Ovary (tissue), 9 donors: ENCODE measurements around the gene VHLL. TPM values are rescaled to one million over a fixed set of nuclear protein-coding genes. Genes with fewer than 3 reads are reported as not detected.

Experiments
- DNase-seq, 5 donors: peaks; one replicate each; pipeline ENCODE4 v3.0.0-alpha.2; 2019 to 2020
- H3K27ac ChIP-seq, 2 donors: fragments of 200-600 bp; one replicate each; pipeline versions ENCODE4 v1.5.1 to v1.8.0; 2019 to 2022
- H3K27me3 ChIP-seq: fragments of 200-600 bp; one replicate; pipeline ENCODE4 v1.8.0; 2022
- H3K36me3 ChIP-seq: fragments of 200-600 bp; sonication (generic); one replicate; pipeline ENCODE4 v1.5.1; 2019
- H3K4me1 ChIP-seq: one replicate; pipeline ENCODE4 v1.8.1; 2013; ENCODE audit warnings: mild to moderate bottlenecking, moderate library complexity; ENCODE audit not compliant: insufficient read depth
- H3K4me3 ChIP-seq: fragments of 200-600 bp; sonication (generic); one replicate; pipeline ENCODE4 v1.5.1; 2017
- H3K9me3 ChIP-seq, 2 donors: fragments of 200-600 bp in 1 of 2; sonication (generic) in 1 of 2; one replicate each; pipeline versions ENCODE4 v1.5.1 to v1.8.1; 2013 to 2019; ENCODE audit warnings: mild to moderate bottlenecking in 1 of 2, moderate library complexity in 1 of 2
- CTCF ChIP-seq, 3 donors: fragments of 450-650 bp in 2 of 3; fragments of 200-600 bp in 1 of 3; IDR thresholded peaks; one replicate each; pipeline versions ENCODE4 v1.5.1 to v1.8.0; 2016 to 2022; ENCODE audit warnings: antibody characterized with exemption in 3 of 3, mild to moderate bottlenecking in 1 of 3
- EP300 ChIP-seq: sonication (generic); formaldehyde crosslinking; IDR thresholded peaks from one replicate; pipeline ENCODE4 v1.6.1; 2017; ENCODE audit warnings: antibody characterized with exemption
- POLR2A ChIP-seq: fragments of 450-650 bp; IDR thresholded peaks from one replicate; pipeline ENCODE4 v1.6.1; 2017; ENCODE audit warnings: antibody characterized with exemption, mild to moderate bottlenecking, moderate library complexity
- WGBS, 3 donors: extraction: QIAGEN DNeasy Blood & Tissue Kit in 1 of 3; methylation state at CpG; one replicate each; pipeline versions ENCODE4 v1.1.5 to v1.1.7; 2013 to 2017; 5-methylcytosine and 5-hydroxymethylcytosine counted together
- intact Hi-C, 4 donors: fragments of 100-400 bp; cut with DNase I; formaldehyde crosslinking; loops; one replicate each; pipeline versions ENCODE4 v1.11.0 to v1.15.1; 2022 to 2023
- polyA plus RNA-seq, 2 donors: library from polyadenylated mRNA; stranded (reverse); fragments of 200-250 nt in 1 of 2; fragments of 350-450 nt in 1 of 2; fragmentation: Illumina TruSeq in 1 of 2; extraction: RNeasy Lipid Tissue Mini Kit (QIAGEN cat#74804) in 1 of 2; gene quantifications; one replicate each; pipeline ENCODE4 v1.2.3, GENCODE V29; 2013 to 2014
- total RNA-seq, 7 donors: library from RNA; depleted of rRNA in 2 of 7; stranded (reverse); fragments of >200 nt in 2 of 7; fragmentation: NEBNext Ultra II Directional in 3 of 7; extraction: Animal tissue kit (Norgen Biotek cat#: 25700) in 3 of 7; gene quantifications; one replicate each; pipeline versions ENCODE4 v1.1.0 to v1.2.4, GENCODE V29; 2016 to 2023
- donor health status: DM: no; HTN: no; CAD: no; lungs with moderate emphysema.
- donor health status: DM: no; HTN: no; CAD: no.
- donor health status: Bipolar disorder and iron deficiency.
- donor health status: DM: yes; HTN: yes; CAD: no.
- donor health status: DM: no; HTN: no; CAD: no.
- donor health status: DM: yes; HTN: yes; CAD: no.

Gene VHLL
- total and polyA plus RNA-seq, 9 donors: 0.33 to 0.56 (median 0.40) TPM; not detected in 5

DNA sequence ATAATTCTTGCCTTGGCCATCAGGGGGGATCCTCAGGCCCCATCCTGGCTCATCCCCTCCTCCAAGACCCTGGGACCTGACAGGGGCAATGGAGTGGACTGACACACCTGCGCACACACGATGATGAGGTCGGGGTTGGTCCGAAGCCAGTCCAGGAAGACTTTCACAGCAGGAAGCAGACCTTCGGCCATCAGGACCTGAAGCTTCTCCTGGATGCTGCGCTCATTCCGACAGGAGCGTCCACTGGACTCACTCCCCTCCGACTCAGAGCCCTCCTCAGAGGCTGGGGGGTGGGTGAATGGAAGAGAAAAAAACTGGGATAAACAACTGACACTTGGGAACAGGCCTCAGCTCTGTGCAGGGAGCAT lies 35.8 kb downstream of the VHLL start:
- no peaks in the 10 kb centered on the region for H3K36me3 ChIP-seq
- DNase-seq: no peak
- H3K4me1 ChIP-seq: no peaks in the 10 kb centered on the region
- 84 to 91% (median 90%) methylated on average over 9 of the region's 9 CpGs for WGBS, 3 donors
- no peaks in the 10 kb centered on the region for H3K27me3 ChIP-seq
- intact Hi-C loops: no loop called here
- no peak for TF ChIP-seq CTCF (IDR thresholded peaks at IDR 0.05)
- TF ChIP-seq POLR2A: no peak
- TF ChIP-seq EP300: no peak
- no peak overlapping the region for H3K4me3 ChIP-seq
- no peak overlapping the region for H3K27ac ChIP-seq
- no peaks in the 10 kb centered on the region for H3K9me3 ChIP-seq

GRCh38 chr1:156262461-156263287 lies 36.4 kb downstream of the VHLL start:
- H3K36me3 ChIP-seq: no peaks in the 10 kb centered on the region
- no peak for TF ChIP-seq POLR2A
- TF ChIP-seq CTCF (IDR thresholded peaks at IDR 0.05): no peak
- no peak for TF ChIP-seq EP300

GRCh38 chr1:156260896-156261295 lies 38.2 kb downstream of the VHLL start:
- Histone ChIP-seq H3K27me3 (no peaks in the 10 kb centered on the region), H3K36me3 (no peaks in the 10 kb centered on the region), H3K9me3 (no peaks in the 10 kb centered on the region), H3K27ac (no peak overlapping the region), H3K4me1 (no peaks in the 10 kb centered on the region), H3K4me3 (no peak overlapping the region)
- no peak for DNase-seq
- intact Hi-C loops: no loop called here
- WGBS, 3 donors: 81 to 93% (median 89%) methylated on average over 2 of the region's 2 CpGs
- TF ChIP-seq EP300: no peak
- TF ChIP-seq POLR2A: no peak
- no peak for TF ChIP-seq CTCF (IDR thresholded peaks at IDR 0.05)

More at GRCh38 chr1:156262461-156263287, 36.4 kb downstream of the VHLL start:
- intact Hi-C loops: no loop called here
- Histone ChIP-seq H3K4me3 (no peak overlapping the region), H3K27ac (no peak overlapping the region), H3K4me1 (no peaks in the 10 kb centered on the region), H3K27me3 (no peaks in the 10 kb centered on the region), H3K9me3 (no peaks in the 10 kb centered on the region)
- 57 to 64% (median 62%) methylated on average over 9 of the region's 9 CpGs for WGBS, 3 donors
- DNase-seq: no peak

DNA sequence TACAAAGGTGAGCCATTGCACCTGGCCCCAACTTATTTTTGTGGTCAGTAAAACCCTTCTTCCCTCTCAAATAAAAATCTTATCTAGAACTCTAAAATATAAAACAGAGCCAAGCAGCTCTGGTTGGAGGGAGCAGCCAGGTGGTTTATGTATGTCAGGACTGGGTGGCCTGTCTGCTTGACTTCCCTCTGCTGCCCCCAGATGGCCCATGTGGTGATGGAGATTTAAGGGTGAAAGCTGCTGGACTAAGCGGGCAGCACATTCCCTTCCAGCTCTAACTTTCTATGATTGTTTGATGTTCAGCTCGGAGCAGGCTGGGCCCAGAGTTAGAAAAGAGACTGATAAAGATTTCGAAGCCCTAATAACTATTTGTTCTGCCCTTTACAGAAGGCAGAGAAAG lies 39.3 kb downstream of the VHLL start:
- Histone ChIP-seq H3K9me3 (no peaks in the 10 kb centered on the region), H3K27ac (no peak overlapping the region), H3K27me3 (no peaks in the 10 kb centered on the region), H3K4me1 (no peaks in the 10 kb centered on the region), H3K36me3 (no peaks in the 10 kb centered on the region), H3K4me3 (no peak overlapping the region)
- WGBS, 3 donors: 27 to 39% (median 28%) methylated on average over 3 of the region's 3 CpGs
- TF ChIP-seq POLR2A: no peak
- TF ChIP-seq EP300: no peak
- no peak for TF ChIP-seq CTCF (IDR thresholded peaks at IDR 0.05)
- intact Hi-C loops: loop anchor here in 1 of 4 donors (2.0 kb wide), 1 partner anchor 13 kb away; no protein-coding TSS in a partner anchor
- DNase-seq: no peak
